Stimulated activated CD8-positive, alpha-beta memory T cell treated with anti-CD3 and anti-CD28 coated beads, Interleukin-15, amount 100 ng/mL, for 1 hour (primary cell): ENCODE data around the gene FAT1.
"Not testable (repeated sequence)": the region's sequence is repeated elsewhere in the genome, so short reads cannot be mapped to it uniquely, and the experiment has no call there.

Source experiments
- DNase-seq: peaks from one replicate; pipeline ENCODE4 v3.0.0-alpha.2; 2020; ENCODE audit warnings: low read depth

FAT1 gene

GRCh38 chr4:186723292-186724057 lies at the start of gene FAT1:
FAT1 (minus strand) TSS chr4:186723856; CDS start chr4:186709827, 14,029 bp downstream.
- no peak for DNase-seq

GRCh38 chr4:186772936-186773487 lies 49.4 kb upstream of the FAT1 start:
- DNase-seq = no peak

GRCh38 chr4:186771624-186772023 lies 48.0 kb upstream of the FAT1 start:
- no peak for DNase-seq

GRCh38 chr4:186770481-186771175 lies 47.0 kb upstream of the FAT1 start:
- no peak for DNase-seq

- no peak for DNase-seq
Measured at GRCh38 chr4:186767794-186768193, 44.1 kb upstream of the FAT1 start.

GRCh38 chr4:186765673-186766546 lies 42.3 kb upstream of the FAT1 start:
- DNase-seq = no peak

GRCh38 chr4:186765138-186765537 lies 41.5 kb upstream of the FAT1 start:
- DNase-seq = no peak

- DNase-seq = no peak
Measured at GRCh38 chr4:186764457-186764856, 40.8 kb upstream of the FAT1 start.

- DNase-seq = no peak
Measured at GRCh38 chr4:186762865-186763264, 39.2 kb upstream of the FAT1 start.

- no peak for DNase-seq
Measured at GRCh38 chr4:186762361-186762760, 38.7 kb upstream of the FAT1 start.

GRCh38 chr4:186761956-186762355 lies 38.3 kb upstream of the FAT1 start:
- not testable (repeated sequence) for DNase-seq

GRCh38 chr4:186761393-186761792 lies 37.7 kb upstream of the FAT1 start:
- DNase-seq = no peak

GRCh38 chr4:186760576-186760975 lies 36.9 kb upstream of the FAT1 start:
- no peak for DNase-seq

- no peak for DNase-seq
Measured at GRCh38 chr4:186759990-186760389, 36.3 kb upstream of the FAT1 start.

GRCh38 chr4:186758929-186759682 lies 35.5 kb upstream of the FAT1 start:
- DNase-seq = no peak

- no peak for DNase-seq
Measured at GRCh38 chr4:186757696-186758355, 34.2 kb upstream of the FAT1 start.

GRCh38 chr4:186756550-186756949 lies 32.9 kb upstream of the FAT1 start:
- DNase-seq = not testable (repeated sequence)

- DNase-seq = no peak
Measured at GRCh38 chr4:186755550-186756519, 32.2 kb upstream of the FAT1 start.

- DNase-seq = no peak
Measured at GRCh38 chr4:186754976-186755375, 31.3 kb upstream of the FAT1 start.

- DNase-seq = no peak
Measured at GRCh38 chr4:186752325-186752724, 28.7 kb upstream of the FAT1 start.
